GM12891 (cell line): Measurements from ENCODE around the gene SDC4.

Source experiments
- POU2F2 ChIP-seq: IDR thresholded peaks from 2 replicates; pipeline ENCODE4 v1.6.1; 2011; ENCODE audit warnings: low read depth, mild to moderate bottlenecking, control low read depth, low read length, moderate library complexity
- SPI1 ChIP-seq: IDR thresholded peaks from 2 replicates; pipeline ENCODE4 v1.6.1; 2011; ENCODE audit warnings: low read depth, low read length, control low read depth

- no peak for TF ChIP-seq SPI1
- no peak for TF ChIP-seq POU2F2
These were observed 53.6 kb downstream of the SDC4 start for GRCh38 chr20:45294659-45295058.
